HUDEP-2 (cell line): Measurements from ENCODE around the gene IGF2.

Experiments used
- DNase-seq, 76 experiments: peaks; one replicate each; lab custom pipeline; 2025; ENCODE audit not compliant: unreplicated experiment in 76 of 76; lab: John Stamatoyannopoulos, UW

IGF2 gene

DNA sequence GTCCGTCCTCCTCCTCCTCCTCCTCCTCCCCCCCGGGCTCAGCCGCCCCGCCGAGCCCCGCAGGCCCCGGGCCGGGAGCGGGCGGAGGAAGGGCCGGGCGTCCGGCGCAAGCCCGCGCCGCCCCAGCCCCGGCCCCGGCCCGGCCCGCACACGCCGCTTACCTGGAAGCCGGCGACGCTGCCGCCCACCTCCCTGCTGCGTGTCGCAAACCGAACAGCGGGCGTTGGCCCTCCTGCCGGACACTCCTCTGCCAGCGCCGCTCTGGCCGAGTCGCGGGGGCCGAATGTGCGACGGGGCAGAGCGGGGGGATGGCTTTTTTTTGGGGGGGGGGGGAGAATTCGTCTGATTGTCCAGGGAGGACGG lies 1.1 kb downstream of the IGF2 start:
- no peak for DNase-seq

DNA sequence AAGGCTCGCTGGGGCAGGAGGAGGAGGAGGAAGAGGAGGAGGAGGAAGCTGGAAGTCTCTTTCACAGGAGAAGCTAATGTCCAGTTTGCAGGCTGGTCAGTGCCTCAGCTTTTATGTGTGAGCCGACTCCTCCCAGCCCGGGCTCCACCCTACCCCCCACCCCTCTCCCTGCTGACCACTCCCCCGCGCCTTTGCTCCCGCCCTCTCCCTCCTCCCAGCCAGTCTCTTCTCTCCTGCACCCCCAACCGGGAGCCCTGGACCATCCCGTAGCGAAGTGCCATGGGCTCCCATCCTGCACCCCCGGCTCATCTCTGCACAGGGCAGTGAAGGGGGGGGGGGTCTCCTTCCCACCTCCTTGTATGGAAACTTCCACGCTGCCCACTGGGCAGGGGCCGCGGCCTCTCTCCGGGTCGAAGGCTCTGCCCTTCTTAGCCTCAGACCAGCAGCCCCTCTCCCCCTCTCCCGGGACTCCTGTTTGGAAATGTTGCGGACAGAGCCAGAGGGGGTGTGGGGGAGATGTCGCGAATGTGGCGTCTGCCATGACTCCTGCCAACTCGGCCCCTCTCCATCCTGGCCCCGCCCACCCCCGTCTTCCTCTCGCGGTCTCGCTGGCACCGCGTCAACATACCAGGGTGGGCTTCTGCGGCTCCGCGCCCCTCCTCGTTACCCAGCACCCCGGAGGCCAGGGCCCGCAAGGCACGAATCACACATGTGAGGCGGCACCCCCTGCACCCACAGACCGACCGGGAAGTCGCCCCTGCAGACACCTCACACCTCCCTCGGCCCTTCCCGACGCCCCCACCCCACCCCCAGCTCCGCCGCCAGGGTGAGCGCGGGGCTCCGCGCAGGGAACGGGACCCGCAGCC lies 1.8 kb downstream of the IGF2 start:
- DNase-seq, result no peak

DNA sequence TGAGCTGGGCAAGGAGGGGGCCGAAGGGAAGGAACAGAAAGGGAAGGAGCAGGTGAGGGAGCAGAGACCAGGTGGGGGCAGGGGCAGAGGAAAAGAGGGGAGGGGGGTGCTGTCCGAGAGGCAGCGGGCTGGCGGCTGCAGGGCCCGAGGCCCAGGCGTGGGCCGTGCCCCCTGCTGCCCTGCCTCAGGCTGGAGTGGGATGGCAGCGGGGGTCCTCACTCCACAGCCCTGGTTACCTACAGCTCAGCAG lies 2.3 kb downstream of the IGF2 start:
- DNase-seq, result no peak

DNA sequence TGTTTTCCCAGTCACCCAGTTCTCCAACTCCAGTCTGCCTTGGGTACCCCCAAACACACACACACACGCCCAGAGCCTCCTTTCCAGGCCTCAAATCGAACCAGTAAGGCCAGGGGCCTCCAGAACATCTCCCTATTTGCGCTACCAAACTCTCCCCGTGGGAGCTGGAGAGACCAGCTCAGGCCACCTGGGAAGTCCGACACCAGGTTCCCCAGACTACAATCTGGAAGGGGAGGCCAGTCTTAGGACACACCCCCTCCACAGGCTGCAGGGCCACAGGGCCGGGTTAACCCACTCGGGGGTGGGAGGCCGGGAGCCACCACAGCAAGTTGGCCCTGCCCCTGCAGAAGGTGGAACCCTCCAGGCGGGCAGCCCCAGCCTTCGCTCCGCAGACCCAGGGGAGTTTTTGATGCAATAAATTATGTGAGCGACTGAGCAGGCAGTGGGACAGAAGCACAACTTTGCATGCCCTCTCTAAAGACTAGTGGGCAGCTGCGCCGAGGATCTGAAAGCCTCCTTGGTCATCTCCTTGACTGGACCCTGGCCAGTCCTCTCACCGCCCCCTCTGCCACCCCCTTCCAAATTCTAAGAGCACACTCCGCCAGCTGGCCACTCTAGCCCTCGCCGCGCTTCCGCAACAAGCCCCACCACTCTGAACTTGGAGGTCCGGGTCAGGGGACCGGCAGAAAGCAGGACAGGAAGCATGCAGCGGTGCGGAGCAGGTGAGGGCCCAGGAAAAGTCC lies 2.8 kb downstream of the IGF2 start:
- DNase-seq, result no peak

- no peak for DNase-seq
These were observed 3.5 kb downstream of the IGF2 start for GRCh38 chr11:2135648-2136201.

DNA sequence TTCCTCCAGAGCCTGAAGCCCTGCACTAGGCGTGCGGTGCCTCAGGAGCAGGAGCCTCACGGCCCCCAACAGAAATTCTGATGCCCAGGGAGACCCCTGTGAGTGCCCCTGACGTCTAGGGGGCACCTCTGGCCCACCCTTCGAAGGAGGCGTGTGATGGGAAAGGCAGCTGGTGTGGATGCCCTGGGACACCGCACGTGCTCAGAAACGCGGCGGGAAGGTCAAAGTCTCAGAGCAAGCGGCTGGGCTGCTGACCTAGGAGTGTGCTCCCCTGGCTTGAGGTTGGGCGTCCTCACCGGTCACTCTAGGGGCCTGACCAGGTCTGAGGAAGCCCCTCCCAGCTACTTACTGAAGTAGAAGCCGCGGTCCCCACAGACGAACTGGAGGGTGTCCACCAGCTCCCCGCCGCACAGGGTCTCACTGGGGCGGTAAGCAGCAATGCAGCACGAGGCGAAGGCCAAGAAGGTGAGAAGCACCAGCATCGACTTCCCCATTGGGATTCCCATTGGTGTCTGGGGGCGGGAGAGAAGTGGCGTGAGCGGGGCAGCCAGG lies 4.1 kb downstream of the IGF2 start:
- DNase-seq, result no peak

DNA sequence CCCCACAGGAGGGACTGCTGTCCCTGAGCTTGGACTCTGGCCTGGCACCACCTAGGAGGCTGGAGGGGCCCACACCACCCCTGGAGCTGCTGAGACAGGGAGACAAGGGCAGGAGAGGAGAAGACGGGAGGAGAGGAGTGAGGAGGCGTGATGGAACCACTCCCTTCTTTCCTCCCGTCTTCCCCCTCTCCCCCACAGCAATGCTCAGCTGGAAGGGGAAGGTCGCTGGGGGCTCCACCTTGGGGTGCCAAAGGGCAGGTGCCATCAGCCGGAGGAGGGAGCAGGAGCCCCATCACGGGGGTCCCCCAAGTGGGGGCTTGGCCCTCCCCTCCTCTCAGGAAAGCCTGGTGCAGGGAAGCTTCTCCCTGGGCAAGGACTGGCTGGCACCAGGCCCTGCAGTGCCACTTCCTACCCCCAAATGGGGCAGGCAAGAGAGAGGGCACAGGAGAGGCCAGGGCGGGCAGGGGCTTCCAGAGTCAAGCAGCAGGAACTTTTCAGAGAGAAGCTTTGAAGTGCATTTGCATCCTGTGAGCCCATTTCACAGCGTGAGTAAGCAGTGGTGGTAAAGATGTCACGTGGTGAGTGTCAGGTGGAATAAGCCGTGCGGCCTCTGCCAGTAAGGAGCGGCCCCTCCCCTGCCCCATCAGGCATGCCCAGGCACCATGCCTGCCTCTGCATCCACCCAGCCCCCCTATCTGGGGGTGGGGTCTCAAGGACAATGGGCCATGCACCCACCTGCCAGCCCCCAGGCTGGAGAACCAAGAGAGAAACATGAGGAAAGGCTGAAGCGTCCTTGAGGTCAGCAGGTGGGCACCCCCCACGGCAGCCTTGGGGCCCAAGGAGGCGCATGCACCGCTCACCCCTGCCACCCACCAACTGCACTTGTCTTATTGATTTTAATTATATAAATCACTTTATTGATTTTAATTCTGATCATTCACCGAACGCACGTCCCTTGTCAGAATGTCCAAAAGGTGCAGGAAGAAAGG lies 4.9 kb downstream of the IGF2 start:
- no peak for DNase-seq

- DNase-seq, result no peak
These were observed 5.8 kb downstream of the IGF2 start for GRCh38 chr11:2133241-2134021.

GRCh38 chr11:2132874-2133240 lies 6.3 kb downstream of the IGF2 start:
- DNase-seq, result no peak

DNA sequence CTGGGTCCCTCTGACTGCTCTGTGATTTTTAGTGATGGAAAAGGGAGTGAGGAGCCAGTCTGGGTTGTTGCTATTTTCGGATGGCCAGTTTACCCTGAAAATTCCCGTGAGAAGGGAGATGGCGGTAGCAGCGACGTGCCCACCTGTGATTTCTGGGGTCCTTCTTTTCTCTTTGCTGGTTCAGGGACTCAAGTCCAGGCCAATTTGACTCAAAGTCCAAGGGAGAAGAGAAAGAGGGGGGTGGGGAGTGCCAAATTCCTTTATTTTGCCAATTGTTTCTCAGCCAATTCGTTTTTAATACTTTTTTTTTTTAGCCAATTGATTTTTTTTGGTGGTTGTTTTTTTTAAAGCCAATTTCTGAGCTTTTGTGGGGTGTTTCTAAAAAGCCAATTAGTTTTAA lies 6.9 kb downstream of the IGF2 start:
- no peak for DNase-seq

DNA sequence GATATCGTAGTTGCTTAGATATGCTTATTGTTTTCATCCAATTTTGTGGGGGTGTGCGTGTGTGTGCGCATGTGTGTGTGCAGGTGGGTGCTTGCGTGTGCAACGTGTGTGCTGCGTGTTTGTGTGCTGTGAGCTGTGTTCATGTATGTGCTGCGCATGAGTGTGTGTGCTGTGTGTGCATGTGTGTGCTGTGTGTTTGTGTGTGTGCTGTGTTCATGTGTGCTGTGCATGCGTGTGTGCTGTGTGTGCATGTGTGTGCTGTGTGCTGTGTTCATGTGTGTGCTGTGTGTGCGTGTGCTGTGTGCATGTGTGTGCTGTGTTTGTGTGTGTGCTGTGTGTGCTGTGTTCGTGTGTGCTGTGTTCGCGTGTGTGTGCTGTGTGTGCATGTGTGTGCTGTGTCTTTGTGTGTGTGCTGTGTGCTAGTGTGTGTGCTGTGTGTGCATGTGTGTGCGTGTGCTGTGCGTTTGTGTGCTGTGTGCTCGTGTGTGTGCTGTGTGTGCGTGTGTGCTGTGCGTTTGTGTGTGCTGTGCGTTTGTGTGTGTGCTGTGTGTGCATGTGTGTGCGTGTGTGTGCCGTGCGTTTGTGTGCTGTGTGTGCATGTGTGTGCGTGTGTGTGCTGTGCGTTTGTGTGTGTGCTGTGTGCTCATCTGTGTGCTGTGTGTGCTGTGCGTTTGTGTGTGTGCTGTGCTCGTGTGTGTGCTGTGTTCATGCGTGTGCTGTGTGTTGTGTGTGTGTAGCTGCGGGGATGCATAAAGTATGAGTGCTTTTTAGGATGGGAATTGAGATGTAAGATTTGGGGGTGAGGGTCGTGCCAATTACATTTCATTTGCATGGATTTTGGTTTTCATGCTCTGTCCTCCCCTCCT lies 7.6 kb downstream of the IGF2 start:
- DNase-seq, result no peak

GRCh38 chr11:2130881-2131352 lies 8.3 kb downstream of the IGF2 start:
- no peak for DNase-seq

DNA sequence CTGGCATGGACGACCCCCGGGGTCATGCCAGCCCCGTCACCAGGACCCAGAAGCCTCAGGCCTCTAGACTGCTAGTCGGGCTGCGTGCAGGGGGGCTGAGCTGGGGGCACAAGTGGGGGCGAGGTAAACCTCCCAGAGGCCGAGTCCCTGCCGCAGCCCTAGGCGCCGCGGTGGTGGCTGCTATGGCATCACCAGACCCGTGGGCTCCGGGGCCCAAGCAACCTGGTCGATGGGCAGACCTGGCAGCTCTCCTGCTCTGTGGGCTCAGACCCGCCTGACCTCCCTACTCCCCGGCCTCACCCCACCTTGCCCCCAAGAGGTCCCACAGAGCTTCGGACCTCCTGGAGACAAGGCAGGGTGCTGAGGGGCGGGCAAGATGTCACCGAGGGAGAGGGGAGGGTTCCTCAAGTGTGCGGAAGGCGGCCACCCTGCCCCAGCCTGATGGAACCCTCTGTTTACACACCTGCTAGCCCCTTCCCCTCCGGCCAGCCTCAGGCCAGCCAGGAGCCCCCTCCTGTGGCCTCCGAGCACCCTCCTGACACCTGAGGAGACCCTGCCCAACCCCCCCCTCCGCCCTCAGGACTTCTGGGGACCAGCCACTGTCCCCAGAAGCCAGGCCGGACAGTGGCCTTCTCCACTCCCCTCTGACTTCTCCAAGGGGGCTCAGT lies 9.4 kb downstream of the IGF2 start:
- no peak for DNase-seq

DNA sequence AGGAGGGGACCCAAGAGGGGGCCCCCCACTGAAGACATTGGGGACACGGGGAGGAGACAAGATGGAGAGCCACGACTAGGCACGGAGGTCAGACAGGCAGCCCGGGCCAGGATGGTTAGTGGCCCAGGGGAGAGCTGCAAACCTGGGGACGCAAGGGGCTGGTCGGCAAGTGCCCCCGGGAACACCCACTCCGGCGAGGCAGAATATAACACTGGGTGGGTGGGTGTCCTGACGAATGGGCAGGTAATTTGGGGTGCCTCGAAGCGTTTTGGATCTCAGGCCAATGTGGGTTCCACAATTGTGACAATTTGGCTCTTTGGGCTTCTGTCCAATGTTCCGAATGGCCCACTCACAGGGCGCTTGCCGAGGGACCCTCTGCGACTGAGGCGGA lies 9.9 kb downstream of the IGF2 start:
- DNase-seq, result no peak

- DNase-seq, result no peak
These were observed 10.5 kb downstream of the IGF2 start for GRCh38 chr11:2128511-2129307.

- DNase-seq, result no peak
These were observed 11.1 kb downstream of the IGF2 start for GRCh38 chr11:2128130-2128510.

DNA sequence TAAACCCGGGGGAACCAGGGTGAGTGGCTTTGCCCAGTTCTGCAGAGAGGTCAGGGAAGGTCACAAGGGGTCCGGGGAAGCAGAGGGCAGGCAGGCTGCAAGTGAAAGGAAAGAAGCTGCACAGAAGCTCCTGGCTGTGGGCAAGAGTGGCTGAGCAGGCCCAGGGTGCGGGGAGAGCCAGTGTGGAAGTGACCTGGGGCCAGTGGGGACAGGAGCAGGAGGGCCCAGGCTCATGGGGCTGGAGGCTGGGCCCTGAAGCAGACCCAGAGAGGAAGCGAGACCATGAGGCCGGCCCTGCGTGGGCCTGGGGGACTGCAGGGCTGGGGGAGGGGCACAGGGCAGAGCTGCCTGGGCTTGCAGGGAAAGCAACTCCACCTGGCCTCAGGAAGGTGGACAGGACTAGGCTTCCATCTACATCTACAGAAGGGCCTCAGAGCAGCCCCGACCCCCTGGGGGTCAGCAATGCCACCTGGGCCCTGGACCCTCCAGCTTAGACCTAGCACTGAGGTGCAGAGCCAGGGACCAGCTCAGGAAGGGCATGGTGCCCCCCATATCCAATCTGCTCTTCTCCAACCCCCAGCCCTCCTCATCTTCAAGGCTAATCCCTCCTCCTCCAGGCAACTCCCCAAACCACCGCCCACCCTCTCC lies 11.6 kb downstream of the IGF2 start:
- no peak for DNase-seq
